ENCODE data around the gene DNLZ.

DNA sequence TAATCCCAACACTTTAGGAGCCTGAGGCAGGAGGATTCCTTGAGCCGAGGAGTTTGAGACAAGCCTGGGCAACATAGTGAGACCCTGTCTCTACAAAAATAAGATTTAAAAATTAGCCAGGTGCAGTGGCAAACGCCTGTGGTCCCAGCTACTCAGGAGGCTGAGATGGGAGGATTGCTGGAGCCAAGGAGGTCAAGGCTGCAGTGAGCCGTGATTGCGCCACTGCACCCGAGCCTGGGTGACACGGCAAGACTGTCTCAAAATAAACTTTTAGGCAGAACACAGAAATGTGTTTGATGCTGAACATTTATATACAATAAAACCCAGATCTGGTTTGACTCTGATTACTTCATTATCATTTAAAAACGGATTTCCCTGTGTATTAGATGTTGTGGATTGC lies 41.9 kb upstream of the DNLZ start:
- no peak for TF ChIP-seq TCF7L2 (IDR thresholded peaks at IDR 0.05; ENCODE audit: borderline replicate concordance, low read depth, low read length)
- TF ChIP-seq, protein P1, sequence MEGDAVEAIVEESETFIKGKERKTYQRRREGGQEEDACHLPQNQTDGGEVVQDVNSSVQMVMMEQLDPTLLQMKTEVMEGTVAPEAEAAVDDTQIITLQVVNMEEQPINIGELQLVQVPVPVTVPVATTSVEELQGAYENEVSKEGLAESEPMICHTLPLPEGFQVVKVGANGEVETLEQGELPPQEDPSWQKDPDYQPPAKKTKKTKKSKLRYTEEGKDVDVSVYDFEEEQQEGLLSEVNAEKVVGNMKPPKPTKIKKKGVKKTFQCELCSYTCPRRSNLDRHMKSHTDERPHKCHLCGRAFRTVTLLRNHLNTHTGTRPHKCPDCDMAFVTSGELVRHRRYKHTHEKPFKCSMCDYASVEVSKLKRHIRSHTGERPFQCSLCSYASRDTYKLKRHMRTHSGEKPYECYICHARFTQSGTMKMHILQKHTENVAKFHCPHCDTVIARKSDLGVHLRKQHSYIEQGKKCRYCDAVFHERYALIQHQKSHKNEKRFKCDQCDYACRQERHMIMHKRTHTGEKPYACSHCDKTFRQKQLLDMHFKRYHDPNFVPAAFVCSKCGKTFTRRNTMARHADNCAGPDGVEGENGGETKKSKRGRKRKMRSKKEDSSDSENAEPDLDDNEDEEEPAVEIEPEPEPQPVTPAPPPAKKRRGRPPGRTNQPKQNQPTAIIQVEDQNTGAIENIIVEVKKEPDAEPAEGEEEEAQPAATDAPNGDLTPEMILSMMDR (tag by site-specific recombination; IDR thresholded peaks at IDR 0.05) = no peak
- TF ChIP-seq, protein P2, sequence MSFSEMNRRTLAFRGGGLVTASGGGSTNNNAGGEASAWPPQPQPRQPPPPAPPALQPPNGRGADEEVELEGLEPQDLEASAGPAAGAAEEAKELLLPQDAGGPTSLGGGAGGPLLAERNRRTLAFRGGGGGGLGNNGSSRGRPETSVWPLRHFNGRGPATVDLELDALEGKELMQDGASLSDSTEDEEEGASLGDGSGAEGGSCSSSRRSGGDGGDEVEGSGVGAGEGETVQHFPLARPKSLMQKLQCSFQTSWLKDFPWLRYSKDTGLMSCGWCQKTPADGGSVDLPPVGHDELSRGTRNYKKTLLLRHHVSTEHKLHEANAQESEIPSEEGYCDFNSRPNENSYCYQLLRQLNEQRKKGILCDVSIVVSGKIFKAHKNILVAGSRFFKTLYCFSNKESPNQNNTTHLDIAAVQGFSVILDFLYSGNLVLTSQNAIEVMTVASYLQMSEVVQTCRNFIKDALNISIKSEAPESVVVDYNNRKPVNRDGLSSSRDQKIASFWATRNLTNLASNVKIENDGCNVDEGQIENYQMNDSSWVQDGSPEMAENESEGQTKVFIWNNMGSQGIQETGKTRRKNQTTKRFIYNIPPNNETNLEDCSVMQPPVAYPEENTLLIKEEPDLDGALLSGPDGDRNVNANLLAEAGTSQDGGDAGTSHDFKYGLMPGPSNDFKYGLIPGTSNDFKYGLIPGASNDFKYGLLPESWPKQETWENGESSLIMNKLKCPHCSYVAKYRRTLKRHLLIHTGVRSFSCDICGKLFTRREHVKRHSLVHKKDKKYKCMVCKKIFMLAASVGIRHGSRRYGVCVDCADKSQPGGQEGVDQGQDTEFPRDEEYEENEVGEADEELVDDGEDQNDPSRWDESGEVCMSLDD (tag by site-specific recombination; IDR thresholded peaks at IDR 0.05) = no peak
- TF ChIP-seq ZNF223 (tag by site-specific recombination; IDR thresholded peaks at IDR 0.05) = no peak
- TF ChIP-seq ZNF174 (tag by site-specific recombination; IDR thresholded peaks at IDR 0.05) = no peak
- no peak for TF ChIP-seq ZNF140 (tag by site-specific recombination; IDR thresholded peaks at IDR 0.05)
